SK-N-SH (cell line): ENCODE results near the gene FMN1. TPM values are rescaled to one million over a fixed set of nuclear protein-coding genes. Genes with fewer than 3 reads are reported as not detected.

ENCODE experiments used
- CTCF ChIA-PET: fragments of 300-600, 350-600 bp; formaldehyde crosslinking; extraction: SDS; loops from one replicate; lab custom pipeline; 2021; lab: Yijun Ruan, JAX
- POLR2A ChIA-PET: fragments of 350-600 bp; sonication (Branson Sonifier 250); formaldehyde crosslinking; extraction: SDS; loops from one replicate; lab custom pipeline; 2020; ENCODE audit warnings: antibody characterized with exemption, inconsistent platforms; lab: Yijun Ruan, JAX
- DNase-seq: peaks from one replicate; pipeline ENCODE4 v3.0.0; 2012
- H2AFZ ChIP-seq: fragments of 200-600 bp; sonication (generic); 2 replicates; pipeline ENCODE4 v1.8.1; 2016; ENCODE audit warnings: antibody characterized with exemption, mild to moderate bottlenecking, low read depth
- H3F3A ChIP-seq: fragments of 200-600 bp; sonication (generic); replicated peaks from 2 replicates; pipeline ENCODE3; 2016; ENCODE audit warnings: antibody characterized with exemption, mild to moderate bottlenecking; ENCODE audit not compliant: insufficient read depth
- H3K27ac ChIP-seq, 2 experiments: fragments of 200-500 bp in 1 of 2; fragments of 200-600 bp in 1 of 2; sonication (Bioruptor generic) in 1 of 2; sonication (generic), shearing (Covaris generic) in 1 of 2; 2 replicates each; pipeline versions ENCODE4 v1.5.1 to v1.6.1; 2014 to 2016; ENCODE audit warnings: low read depth in 2 of 2, inconsistent platforms in 1 of 2, low read length in 1 of 2, mild to moderate bottlenecking in 1 of 2, mixed read lengths in 1 of 2
- H3K27me3 ChIP-seq: fragments of 200-600 bp; sonication (generic), shearing (Covaris generic); 2 replicates; pipeline ENCODE4 v1.6.1; 2016; ENCODE audit warnings: mixed run types; ENCODE audit not compliant: insufficient read depth
- H3K36me3 ChIP-seq, 2 experiments: fragments of 200-500 bp in 1 of 2; fragments of 200-600 bp in 1 of 2; sonication (Bioruptor generic) in 1 of 2; sonication (generic) in 1 of 2; replicated peaks in 1 of 2; 2 replicates each; pipeline versions ENCODE3 to v1.5.1; 2014 to 2016; ENCODE audit warnings: low read length in 1 of 2, mild to moderate bottlenecking in 1 of 2; ENCODE audit not compliant: insufficient read depth in 2 of 2, control insufficient read depth in 1 of 2
- H3K4me1 ChIP-seq, 2 experiments: fragments of 200-500 bp in 1 of 2; fragments of 200-600 bp in 1 of 2; sonication (Bioruptor generic) in 1 of 2; sonication (generic), shearing (Covaris generic) in 1 of 2; 2 replicates each; pipeline versions ENCODE4 v1.5.1 to v1.6.1; 2014 to 2016; ENCODE audit warnings: low read depth in 1 of 2, low read length in 1 of 2, mixed run types in 1 of 2; ENCODE audit not compliant: insufficient read depth in 2 of 2, control insufficient read depth in 1 of 2
- H3K4me2 ChIP-seq: fragments of 200-600 bp; sonication (generic), shearing (Covaris generic); 2 replicates; pipeline ENCODE4 v1.6.1; 2017; ENCODE audit warnings: mixed run types
- H3K4me3 ChIP-seq, 2 experiments: fragments of 200-500 bp in 1 of 2; fragments of 200-600 bp in 1 of 2; sonication (Bioruptor generic) in 1 of 2; sonication (generic), shearing (Covaris generic) in 1 of 2; 2 replicates each; pipeline versions ENCODE4 v1.5.1 to v1.8.1; 2014 to 2016; ENCODE audit warnings: low read depth in 2 of 2, inconsistent platforms in 1 of 2, low read length in 1 of 2, mild to moderate bottlenecking in 1 of 2, mixed read lengths in 1 of 2, moderate library complexity in 1 of 2
- H3K79me2 ChIP-seq: fragments of 200-600 bp; sonication (generic); 2 replicates; pipeline ENCODE4 v1.8.1; 2017; ENCODE audit warnings: mild to moderate bottlenecking; ENCODE audit not compliant: insufficient read depth
- H3K9ac ChIP-seq: fragments of 200-600 bp; sonication (generic); 2 replicates; pipeline ENCODE4 v1.6.1; 2017; ENCODE audit warnings: mixed run types
- H3K9me2 ChIP-seq: fragments of 200-600 bp; sonication (generic); 2 replicates; pipeline ENCODE4 v1.6.1; 2017; ENCODE audit warnings: mixed run types
- H3K9me3 ChIP-seq: fragments of 200-600 bp; sonication (generic); 2 replicates; pipeline ENCODE4 v1.6.1; 2017; ENCODE audit warnings: mixed run types, mild to moderate bottlenecking, moderate library complexity
- H4K20me1 ChIP-seq: fragments of 200-600 bp; sonication (generic); 2 replicates; pipeline ENCODE4 v1.6.1; 2017; ENCODE audit warnings: mild to moderate bottlenecking, mixed run types; ENCODE audit not compliant: insufficient read depth
- FOXJ3 ChIP-seq: sonication (generic); formaldehyde crosslinking; IDR thresholded peaks from 2 replicates; pipeline ENCODE4 v1.5.1; 2020; ENCODE audit warnings: mild to moderate bottlenecking, missing genetic modification reagents
- GABPA ChIP-seq: IDR thresholded peaks from 2 replicates; pipeline ENCODE4 v1.4.0; 2012; ENCODE audit warnings: low read depth, mild to moderate bottlenecking
- MEF2A ChIP-seq: IDR thresholded peaks from 2 replicates; pipeline ENCODE4 v1.4.0; 2012; ENCODE audit warnings: low read depth, borderline replicate concordance
- MXI1 ChIP-seq: IDR thresholded peaks from 2 replicates; pipeline ENCODE4 v1.6.1; 2012; ENCODE audit warnings: mild to moderate bottlenecking, low read depth, low read length, improper control_type of control experiment
- TEAD4 ChIP-seq: IDR thresholded peaks from 2 replicates; pipeline ENCODE4 v1.4.0; 2012; ENCODE audit warnings: mild to moderate bottlenecking, borderline replicate concordance; ENCODE audit not compliant: insufficient read depth
- WGBS: methylation state at CpG from one replicate; pipeline ENCODE4 v1.1.6; 2017; ENCODE audit warnings: low lambda C conversion rate; 5-methylcytosine and 5-hydroxymethylcytosine counted together
- polyA plus RNA-seq, 3 experiments: library from polyadenylated mRNA; depleted of rRNA; stranded (reverse); fragments of >200 nt; gene quantifications; 2 replicates each; pipeline ENCODE4 v1.2.3, GENCODE V29; 2012
- TF ChIP-seq, protein P1 (sequence below): IDR thresholded peaks from 2 replicates; pipeline ENCODE4 v1.4.0; 2012; ENCODE audit warnings: low read depth
- TF ChIP-seq, protein P2 (sequence below): IDR thresholded peaks from 2 replicates; pipeline ENCODE4 v1.6.1; 2012; ENCODE audit warnings: mild to moderate bottlenecking, low read depth, low read length, moderate library complexity

The FMN1 gene
- polyA plus RNA-seq, 1 of the 3 experiments (the other 2 are of a cell fraction): 9.1 TPM

DNA sequence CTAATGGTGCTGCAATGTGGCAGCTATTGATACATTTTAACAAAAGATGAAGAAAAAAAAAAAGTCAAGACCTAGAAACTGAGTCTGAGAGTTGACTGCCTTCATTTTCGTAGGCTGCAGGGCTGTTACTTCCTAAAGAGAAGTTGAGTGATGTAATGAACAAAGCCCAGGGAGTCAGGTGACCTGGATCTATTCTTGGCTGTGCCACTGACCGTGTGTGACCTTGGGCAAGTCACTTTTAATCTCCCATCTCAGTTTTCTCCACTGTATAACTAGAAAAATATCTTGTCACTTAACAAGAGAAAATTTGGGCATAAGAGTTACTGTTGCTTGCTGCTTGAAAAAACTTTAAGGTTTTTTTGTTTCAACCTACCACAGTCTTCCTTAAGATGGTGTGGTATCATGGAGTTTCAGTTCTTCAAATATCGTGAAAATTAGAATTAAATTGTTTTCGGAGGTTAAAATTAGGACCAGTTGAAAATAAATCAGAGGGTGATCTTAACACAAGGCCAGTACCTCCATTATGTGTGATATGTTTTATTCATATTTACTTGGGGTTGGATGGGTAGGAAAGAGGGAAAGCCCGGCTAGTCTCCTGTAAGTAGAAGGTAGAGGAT, 5.8 kb downstream of the FMN1 start:
- H4K20me1 ChIP-seq: no peaks in the 10 kb centered on the region
- no peak for DNase-seq
- H3K27me3 ChIP-seq: no peaks in the 10 kb centered on the region
- ChIA-PET CTCF (no interaction called here), POLR2A (no interaction called here)
- no peaks in the 10 kb centered on the region for H3K9me3 ChIP-seq
- TF ChIP-seq, protein P1, sequence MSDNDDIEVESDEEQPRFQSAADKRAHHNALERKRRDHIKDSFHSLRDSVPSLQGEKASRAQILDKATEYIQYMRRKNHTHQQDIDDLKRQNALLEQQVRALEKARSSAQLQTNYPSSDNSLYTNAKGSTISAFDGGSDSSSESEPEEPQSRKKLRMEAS: no peak
- no peak for TF ChIP-seq MEF2A
- TF ChIP-seq GABPA: no peak
- no peak for TF ChIP-seq MXI1
- TF ChIP-seq, protein P2, sequence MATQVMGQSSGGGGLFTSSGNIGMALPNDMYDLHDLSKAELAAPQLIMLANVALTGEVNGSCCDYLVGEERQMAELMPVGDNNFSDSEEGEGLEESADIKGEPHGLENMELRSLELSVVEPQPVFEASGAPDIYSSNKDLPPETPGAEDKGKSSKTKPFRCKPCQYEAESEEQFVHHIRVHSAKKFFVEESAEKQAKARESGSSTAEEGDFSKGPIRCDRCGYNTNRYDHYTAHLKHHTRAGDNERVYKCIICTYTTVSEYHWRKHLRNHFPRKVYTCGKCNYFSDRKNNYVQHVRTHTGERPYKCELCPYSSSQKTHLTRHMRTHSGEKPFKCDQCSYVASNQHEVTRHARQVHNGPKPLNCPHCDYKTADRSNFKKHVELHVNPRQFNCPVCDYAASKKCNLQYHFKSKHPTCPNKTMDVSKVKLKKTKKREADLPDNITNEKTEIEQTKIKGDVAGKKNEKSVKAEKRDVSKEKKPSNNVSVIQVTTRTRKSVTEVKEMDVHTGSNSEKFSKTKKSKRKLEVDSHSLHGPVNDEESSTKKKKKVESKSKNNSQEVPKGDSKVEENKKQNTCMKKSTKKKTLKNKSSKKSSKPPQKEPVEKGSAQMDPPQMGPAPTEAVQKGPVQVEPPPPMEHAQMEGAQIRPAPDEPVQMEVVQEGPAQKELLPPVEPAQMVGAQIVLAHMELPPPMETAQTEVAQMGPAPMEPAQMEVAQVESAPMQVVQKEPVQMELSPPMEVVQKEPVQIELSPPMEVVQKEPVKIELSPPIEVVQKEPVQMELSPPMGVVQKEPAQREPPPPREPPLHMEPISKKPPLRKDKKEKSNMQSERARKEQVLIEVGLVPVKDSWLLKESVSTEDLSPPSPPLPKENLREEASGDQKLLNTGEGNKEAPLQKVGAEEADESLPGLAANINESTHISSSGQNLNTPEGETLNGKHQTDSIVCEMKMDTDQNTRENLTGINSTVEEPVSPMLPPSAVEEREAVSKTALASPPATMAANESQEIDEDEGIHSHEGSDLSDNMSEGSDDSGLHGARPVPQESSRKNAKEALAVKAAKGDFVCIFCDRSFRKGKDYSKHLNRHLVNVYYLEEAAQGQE: no peak
- no peak for TF ChIP-seq TEAD4
- no peaks in the 10 kb centered on the region for H3K36me3 ChIP-seq
- H3F3A ChIP-seq: no peaks in the 10 kb centered on the region
- no peak overlapping the region for H3K27ac ChIP-seq
- 80% methylated on average over 5 of the region's 5 CpGs for WGBS
- no peaks in the 10 kb centered on the region for H3K79me2 ChIP-seq
- H3K4me1 ChIP-seq: peaks cover 0 to 12% of the 10 kb centered on the region in 2 experiments; a peak in 1 of 4 replicates
- H3K9ac ChIP-seq: no peak overlapping the region
- no peak overlapping the region for H3K4me2 ChIP-seq
- no peak overlapping the region for H3K4me3 ChIP-seq
- H3K9me2 ChIP-seq: no peaks in the 10 kb centered on the region
- no peak overlapping the region for H2AFZ ChIP-seq

DNA sequence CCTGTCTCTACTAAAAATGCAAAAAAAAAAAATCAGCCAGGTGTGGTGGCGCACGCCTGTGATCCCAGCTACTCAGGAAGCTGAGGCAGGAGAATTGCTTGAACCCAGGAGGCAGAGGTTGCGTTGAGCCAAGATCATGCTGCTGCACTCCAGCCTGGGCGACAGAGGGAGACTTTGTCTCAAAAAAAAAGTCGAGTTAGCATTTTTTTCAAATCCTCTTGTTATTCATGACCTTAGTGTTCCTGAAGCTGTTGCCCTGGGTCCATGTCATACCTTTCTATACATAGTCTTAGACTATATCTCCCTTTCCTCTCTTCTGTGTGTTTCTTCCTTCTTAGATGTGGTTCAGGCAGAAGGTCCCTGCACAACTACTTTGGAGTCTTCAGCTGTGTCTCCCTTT, 6.4 kb downstream of the FMN1 start:
- Histone ChIP-seq H3K36me3 (no peaks in the 10 kb centered on the region), H3K79me2 (no peaks in the 10 kb centered on the region), H2AFZ (no peak overlapping the region), H3K9me3 (no peaks in the 10 kb centered on the region), H3K9me2 (no peaks in the 10 kb centered on the region), H3K27ac (no peak overlapping the region), H3F3A (no peaks in the 10 kb centered on the region)
- DNase-seq: no peak
- CTCF ChIA-PET: no interaction called here
- POLR2A ChIA-PET: no interaction called here
- TF ChIP-seq FOXJ3 (CRISPR knock-in tag) (no peak), MXI1 (no peak)
- TF ChIP-seq, all 33 proteins: peak for 0
- Histone ChIP-seq H3K4me1 (peaks cover 0 to 6% of the 10 kb centered on the region in 2 experiments; a peak in 1 of 4 replicates), H3K4me3 (no peak overlapping the region), H3K4me2 (no peak overlapping the region), H4K20me1 (no peaks in the 10 kb centered on the region), H3K27me3 (no peaks in the 10 kb centered on the region), H3K9ac (no peak overlapping the region)
- WGBS: 81% methylated on average over 5 of the region's 5 CpGs
